Measurements from ENCODE around the gene TCFL5. TPM values are rescaled to one million over a fixed set of nuclear protein-coding genes. Genes with fewer than 3 reads are reported as not detected.

Gene TCFL5
- total RNA-seq, 1 experiment from 2014 or later: 15.1 TPM

DNA sequence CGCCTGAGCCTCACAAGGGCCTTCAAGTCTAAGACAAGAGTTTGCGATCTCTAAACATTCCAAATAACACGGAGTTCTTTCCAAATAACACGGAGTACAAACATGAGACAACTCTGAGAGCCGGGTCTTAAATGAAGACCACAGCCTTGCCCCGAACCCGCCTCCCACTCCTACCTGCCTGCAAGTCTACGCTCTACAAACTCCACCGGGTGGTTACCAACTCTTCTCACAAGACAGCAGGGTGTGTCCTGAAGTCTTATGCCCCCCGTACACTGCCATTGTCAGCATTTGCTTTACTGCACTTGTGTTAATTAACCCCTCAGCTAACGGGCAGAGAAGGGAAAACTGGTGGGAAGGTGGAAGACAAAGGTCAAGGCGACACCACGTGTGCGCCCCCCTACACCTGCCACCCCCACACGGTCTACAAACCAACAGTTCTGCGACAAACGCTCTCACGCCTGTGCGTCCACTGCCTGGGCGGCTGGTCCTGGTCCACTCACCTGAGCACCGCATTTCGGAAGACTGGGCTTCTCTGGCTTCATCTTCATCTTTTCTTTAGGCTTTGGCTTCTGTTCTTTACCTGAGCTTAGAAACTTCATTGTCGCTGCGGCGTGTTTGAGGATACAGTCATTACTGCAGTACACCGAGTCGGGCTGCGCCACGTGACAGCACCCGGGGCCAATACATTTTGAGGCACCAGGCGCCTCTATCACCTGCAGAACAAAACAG, 45.2 kb upstream of the TCFL5 start:
- ChIA-PET CTCF (interaction anchor here (0.6 to 1.6 kb wide), 14 partner anchors 9 to 108 kb away, joined by 3 to 10 read pairs (median 4); partner anchors contain the start of genes OGFR and TCFL5), POLR2A (no interaction called here)
- TF ChIP-seq, protein P1, sequence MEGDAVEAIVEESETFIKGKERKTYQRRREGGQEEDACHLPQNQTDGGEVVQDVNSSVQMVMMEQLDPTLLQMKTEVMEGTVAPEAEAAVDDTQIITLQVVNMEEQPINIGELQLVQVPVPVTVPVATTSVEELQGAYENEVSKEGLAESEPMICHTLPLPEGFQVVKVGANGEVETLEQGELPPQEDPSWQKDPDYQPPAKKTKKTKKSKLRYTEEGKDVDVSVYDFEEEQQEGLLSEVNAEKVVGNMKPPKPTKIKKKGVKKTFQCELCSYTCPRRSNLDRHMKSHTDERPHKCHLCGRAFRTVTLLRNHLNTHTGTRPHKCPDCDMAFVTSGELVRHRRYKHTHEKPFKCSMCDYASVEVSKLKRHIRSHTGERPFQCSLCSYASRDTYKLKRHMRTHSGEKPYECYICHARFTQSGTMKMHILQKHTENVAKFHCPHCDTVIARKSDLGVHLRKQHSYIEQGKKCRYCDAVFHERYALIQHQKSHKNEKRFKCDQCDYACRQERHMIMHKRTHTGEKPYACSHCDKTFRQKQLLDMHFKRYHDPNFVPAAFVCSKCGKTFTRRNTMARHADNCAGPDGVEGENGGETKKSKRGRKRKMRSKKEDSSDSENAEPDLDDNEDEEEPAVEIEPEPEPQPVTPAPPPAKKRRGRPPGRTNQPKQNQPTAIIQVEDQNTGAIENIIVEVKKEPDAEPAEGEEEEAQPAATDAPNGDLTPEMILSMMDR (IDR thresholded peaks at IDR 0.05; ENCODE audit: insufficient read depth in 1 of 2, low read depth in 1 of 2, low read length in 1 of 2, severe bottlenecking in 1 of 2, unreplicated experiment in 1 of 2): no peak
- Histone ChIP-seq H3K27me3 (replicated peaks; ENCODE audit: control insufficient read depth, insufficient read depth, low read length) (no peaks in the 10 kb centered on the region), H3K36me3 (ENCODE audit: control insufficient read depth, insufficient read depth, low read length) (peaks cover 32% of the 10 kb centered on the region), H3K4me1 (no peaks in the 10 kb centered on the region), H3K4me3 (ENCODE audit: low read depth, low read length) (no peak overlapping the region), H3K9me3 (no peaks in the 10 kb centered on the region)
- no peaks in the 10 kb centered on the region for H3K27me3 Mint-ChIP-seq (ENCODE audit: insufficient read depth, unreplicated experiment)
- H3K4me1 Mint-ChIP-seq (ENCODE audit: low read depth, unreplicated experiment): peaks cover 9% of the 10 kb centered on the region
- H3K4me3 Mint-ChIP-seq (ENCODE audit: unreplicated experiment): no peak overlapping the region
- peaks cover 100% of the 10 kb centered on the region for H3K36me3 Mint-ChIP-seq (ENCODE audit: insufficient read depth, unreplicated experiment)
- no peak for DNase-seq
- no TSS peak for BruUV-seq (replicated peaks)
- H3K27ac Mint-ChIP-seq (ENCODE audit: unreplicated experiment): no peak overlapping the region
- H3K9me3 Mint-ChIP-seq (ENCODE audit: unreplicated experiment): no peaks in the 10 kb centered on the region
- intact Hi-C loops (cut with micrococcal nuclease; ENCODE audit: unreplicated experiment): no loop called here

DNA sequence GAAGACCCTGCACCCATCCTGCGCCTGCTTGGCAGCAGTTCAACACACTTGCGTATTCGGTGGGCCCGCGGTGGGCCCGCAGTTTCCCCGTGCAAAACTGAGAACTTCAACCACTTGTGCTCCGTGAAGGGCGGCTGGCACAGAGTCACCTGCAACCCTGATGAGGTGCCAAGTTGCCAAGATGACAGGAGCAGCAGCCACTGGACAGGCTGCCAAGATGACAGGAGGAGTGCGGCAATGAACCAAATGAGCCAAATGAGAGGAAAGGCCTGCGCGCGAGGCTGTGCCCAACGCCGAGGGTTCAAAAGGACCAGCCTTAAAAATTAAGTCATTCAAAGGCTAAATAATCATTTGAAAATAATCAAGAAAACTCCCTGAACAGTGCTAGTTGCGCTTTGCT, 44.6 kb upstream of the TCFL5 start:
- no peak overlapping the region for H3K4me3 Mint-ChIP-seq (ENCODE audit: unreplicated experiment)
- DNase-seq: no peak
- Histone ChIP-seq H3K9me3 (no peaks in the 10 kb centered on the region), H3K27me3 (replicated peaks; ENCODE audit: control insufficient read depth, insufficient read depth, low read length) (no peaks in the 10 kb centered on the region), H3K4me3 (ENCODE audit: low read depth, low read length) (no peak overlapping the region), H3K4me1 (peaks cover 3% of the 10 kb centered on the region; the same call in 1 of the 2 replicates), H3K36me3 (ENCODE audit: control insufficient read depth, insufficient read depth, low read length) (peaks cover 28% of the 10 kb centered on the region)
- peaks cover 14% of the 10 kb centered on the region for H3K4me1 Mint-ChIP-seq (ENCODE audit: low read depth, unreplicated experiment)
- intact Hi-C loops (cut with micrococcal nuclease; ENCODE audit: unreplicated experiment): no loop called here
- H3K27me3 Mint-ChIP-seq (ENCODE audit: insufficient read depth, unreplicated experiment): no peaks in the 10 kb centered on the region
- ChIA-PET POLR2A (no interaction called here), CTCF (no interaction called here)
- BruUV-seq (replicated peaks): no TSS peak
- peaks cover 100% of the 10 kb centered on the region for H3K36me3 Mint-ChIP-seq (ENCODE audit: insufficient read depth, unreplicated experiment)
- TF ChIP-seq, protein P1 (IDR thresholded peaks at IDR 0.05; ENCODE audit: insufficient read depth in 1 of 2, low read depth in 1 of 2, low read length in 1 of 2, severe bottlenecking in 1 of 2, unreplicated experiment in 1 of 2): no peak
- no peaks in the 10 kb centered on the region for H3K9me3 Mint-ChIP-seq (ENCODE audit: unreplicated experiment)
- no peak overlapping the region for H3K27ac Mint-ChIP-seq (ENCODE audit: unreplicated experiment)

DNA sequence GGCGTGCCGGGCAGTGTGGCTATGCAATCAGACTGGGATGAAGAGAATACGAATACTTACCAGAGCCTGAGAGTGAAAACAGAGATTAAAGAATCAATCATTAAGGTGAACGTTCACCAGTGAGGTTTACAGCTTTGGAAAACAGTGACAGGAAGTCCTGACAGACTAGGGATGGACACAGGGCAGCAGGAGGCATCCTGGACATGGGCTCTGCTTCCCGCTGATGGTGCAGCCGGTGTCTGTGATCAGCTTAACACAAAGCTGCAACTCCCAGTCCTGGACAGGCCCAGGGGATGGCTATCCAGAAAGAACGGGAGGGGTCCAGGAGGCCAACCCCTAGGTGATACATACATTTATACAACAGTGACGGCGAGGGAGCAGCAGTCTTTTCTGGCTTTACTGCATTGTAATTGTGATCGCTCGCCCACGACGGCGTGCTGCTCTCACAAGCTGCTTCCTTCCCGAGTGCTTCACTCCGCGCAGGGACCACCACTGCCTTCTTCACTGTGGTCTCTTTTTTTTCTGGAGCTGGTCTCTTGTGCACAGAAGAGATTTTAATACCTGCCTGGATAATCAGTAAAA, 44.0 kb upstream of the TCFL5 start:
- peak overlapping the region; percentile 13 for H3K27ac Mint-ChIP-seq (ENCODE audit: unreplicated experiment)
- BruUV-seq (replicated peaks): no TSS peak
- peaks cover 25% of the 10 kb centered on the region for H3K36me3 ChIP-seq (ENCODE audit: control insufficient read depth, insufficient read depth, low read length)
- POLR2A ChIA-PET: no interaction called here
- DNase-seq: no peak
- intact Hi-C loops (cut with micrococcal nuclease; ENCODE audit: unreplicated experiment): no loop called here
- TF ChIP-seq, protein P1 (IDR thresholded peaks at IDR 0.05; ENCODE audit: insufficient read depth in 1 of 2, low read depth in 1 of 2, low read length in 1 of 2, severe bottlenecking in 1 of 2, unreplicated experiment in 1 of 2): no peak
- H3K4me3 Mint-ChIP-seq (ENCODE audit: unreplicated experiment): no peak overlapping the region
- H3K9me3 ChIP-seq: no peaks in the 10 kb centered on the region
- no peak overlapping the region for H3K4me3 ChIP-seq (ENCODE audit: low read depth, low read length)
- H3K36me3 Mint-ChIP-seq (ENCODE audit: insufficient read depth, unreplicated experiment): peaks cover 100% of the 10 kb centered on the region
- peaks cover 9% of the 10 kb centered on the region for H3K4me1 ChIP-seq
- H3K4me1 Mint-ChIP-seq (ENCODE audit: low read depth, unreplicated experiment): peaks cover 20% of the 10 kb centered on the region
- CTCF ChIA-PET: no interaction called here
- H3K27me3 Mint-ChIP-seq (ENCODE audit: insufficient read depth, unreplicated experiment): no peaks in the 10 kb centered on the region
- no peaks in the 10 kb centered on the region for H3K9me3 Mint-ChIP-seq (ENCODE audit: unreplicated experiment)
- no peaks in the 10 kb centered on the region for H3K27me3 ChIP-seq (replicated peaks; ENCODE audit: control insufficient read depth, insufficient read depth, low read length)

Measured in Caco-2 (cell line).